ENCODE results near the gene DNAAF6.

DNA sequence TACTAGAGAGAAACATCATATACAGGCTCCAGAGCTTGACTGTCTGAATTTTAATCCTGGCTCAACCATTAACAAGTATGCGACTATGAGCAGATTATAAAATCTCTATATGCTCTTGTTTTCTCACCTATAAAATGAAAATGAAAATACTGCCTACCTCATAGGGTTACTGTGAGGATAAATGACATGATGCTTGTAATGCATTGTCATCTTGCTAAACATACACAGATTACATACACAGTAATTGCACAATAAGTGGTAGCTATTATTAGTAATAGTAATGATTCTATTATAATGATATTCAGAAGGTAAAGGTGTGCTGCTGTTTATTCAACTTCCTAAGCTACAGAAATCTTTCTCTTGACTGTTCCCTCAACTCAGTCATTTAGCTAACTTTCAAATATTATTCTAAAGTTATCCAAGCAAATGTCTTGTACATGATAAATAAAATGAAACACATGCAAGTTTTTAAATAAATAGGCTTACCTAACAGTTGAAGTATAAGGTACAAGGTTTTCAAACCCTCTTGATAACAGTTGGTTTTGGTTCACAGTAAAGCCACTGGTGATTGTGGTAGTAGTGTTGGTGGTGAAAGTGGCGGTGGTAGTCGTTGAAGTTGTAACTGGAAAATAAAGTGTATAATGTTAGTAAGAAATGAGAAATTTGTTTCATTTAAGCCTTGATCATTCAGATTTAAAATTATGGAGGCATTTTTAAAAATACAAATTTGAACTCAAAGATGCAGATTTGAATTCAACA, 39.1 kb upstream of the DNAAF6 start:
- TF ChIP-seq CTCF (IDR thresholded peaks at IDR 0.05; ENCODE audit: poor library complexity, severe bottlenecking) (no peak), TAF1 (IDR thresholded peaks at IDR 0.05; ENCODE audit: low read depth) (no peak), REST (IDR thresholded peaks at IDR 0.05; ENCODE audit: borderline replicate concordance) (no peak), EZH2 (IDR thresholded peaks at IDR 0.05; ENCODE audit: borderline replicate concordance, insufficient read depth, low read length, poor library complexity, severe bottlenecking) (no peak), SMC3 (conservative IDR thresholded peaks at IDR 0.05; ENCODE audit: poor library complexity) (no peak), POLR2AphosphoS5 (IDR thresholded peaks at IDR 0.05) (no peak), RAD21 (conservative IDR thresholded peaks at IDR 0.05) (no peak)
